ENCODE data around the gene SLC23A2.

The SLC23A2 gene

GRCh38 chr20:4821590-4821989 is 179.7 kb downstream of the SLC23A2 start:
- H3K27me3 ChIP-seq (ENCODE audit: insufficient read depth, low read length) = peaks cover 18% of the 10 kb centered on the region
- peak overlapping the region; percentile 90 for H3K4me3 ChIP-seq (ENCODE audit: low read length)
- peaks cover 17% of the 10 kb centered on the region for H3K4me1 ChIP-seq (ENCODE audit: insufficient read depth, low read length)
- H3K36me3 ChIP-seq (ENCODE audit: insufficient read depth, low read length) = no peaks in the 10 kb centered on the region
- WGBS = 89% methylated on average over 5 of the region's 5 CpGs
- H3K9ac ChIP-seq (ENCODE audit: low read depth, low read length) = no peak overlapping the region
- no peaks in the 10 kb centered on the region for H3K9me3 ChIP-seq (ENCODE audit: insufficient read depth, low read depth, low read length)
- no peak overlapping the region for H3K27ac ChIP-seq (ENCODE audit: low read depth, low read length)

DNA sequence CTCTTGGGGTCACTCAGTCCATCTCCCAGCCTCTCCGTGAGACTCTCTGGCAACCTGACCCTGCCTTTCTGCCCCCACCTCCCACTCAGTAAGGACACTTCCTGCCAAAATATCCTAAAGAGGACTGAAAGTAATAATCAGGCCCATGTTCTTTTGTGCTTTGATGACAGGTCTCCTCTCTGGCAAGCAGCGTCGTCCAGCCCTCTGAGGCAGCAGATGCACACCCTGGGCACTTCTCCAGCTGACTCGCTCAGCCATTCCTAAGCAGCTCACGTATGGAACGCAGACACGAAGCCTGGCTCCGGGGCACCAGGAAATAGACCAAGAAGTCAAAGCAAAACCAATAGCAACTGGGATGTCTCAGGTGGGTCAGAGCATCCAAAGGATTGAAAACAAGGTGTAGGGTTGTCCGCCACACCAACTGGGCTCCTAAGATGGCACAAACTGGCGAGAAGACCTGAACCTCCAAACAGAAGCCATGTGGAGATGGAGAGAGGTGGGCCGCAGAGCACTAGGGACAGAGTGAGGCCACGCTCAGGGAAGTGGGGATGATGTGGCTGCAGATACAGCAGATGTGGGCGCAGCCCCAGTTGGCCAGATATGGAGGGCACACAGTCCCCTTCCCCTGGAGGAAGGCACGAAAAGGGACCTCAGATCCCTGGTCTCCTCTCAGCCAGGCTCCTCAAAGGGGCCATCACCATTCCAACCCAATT is 180.3 kb downstream of the SLC23A2 start:
- Histone ChIP-seq H3K36me3 (ENCODE audit: insufficient read depth, low read length) (no peaks in the 10 kb centered on the region), H3K9ac (ENCODE audit: low read depth, low read length) (no peak overlapping the region), H3K4me3 (ENCODE audit: low read length) (no peak overlapping the region), H3K9me3 (ENCODE audit: insufficient read depth, low read depth, low read length) (no peaks in the 10 kb centered on the region), H3K4me1 (ENCODE audit: insufficient read depth, low read length) (peaks cover 17% of the 10 kb centered on the region), H3K27me3 (ENCODE audit: insufficient read depth, low read length) (peaks cover 18% of the 10 kb centered on the region), H3K27ac (ENCODE audit: low read depth, low read length) (no peak overlapping the region)
- WGBS = 94% methylated on average over 14 of the region's 14 CpGs

- Histone ChIP-seq H3K9me3 (ENCODE audit: insufficient read depth, low read depth, low read length) (no peaks in the 10 kb centered on the region), H3K4me1 (ENCODE audit: insufficient read depth, low read length) (peaks cover 17% of the 10 kb centered on the region), H3K27me3 (ENCODE audit: insufficient read depth, low read length) (peaks cover 18% of the 10 kb centered on the region), H3K9ac (ENCODE audit: low read depth, low read length) (no peak overlapping the region), H3K4me3 (ENCODE audit: low read length) (no peak overlapping the region), H3K36me3 (ENCODE audit: insufficient read depth, low read length) (no peaks in the 10 kb centered on the region), H3K27ac (ENCODE audit: low read depth, low read length) (no peak overlapping the region)
- 94% methylated on average over 4 of the region's 4 CpGs for WGBS
Measured at GRCh38 chr20:4819901-4820300, 181.4 kb downstream of the SLC23A2 start.

DNA sequence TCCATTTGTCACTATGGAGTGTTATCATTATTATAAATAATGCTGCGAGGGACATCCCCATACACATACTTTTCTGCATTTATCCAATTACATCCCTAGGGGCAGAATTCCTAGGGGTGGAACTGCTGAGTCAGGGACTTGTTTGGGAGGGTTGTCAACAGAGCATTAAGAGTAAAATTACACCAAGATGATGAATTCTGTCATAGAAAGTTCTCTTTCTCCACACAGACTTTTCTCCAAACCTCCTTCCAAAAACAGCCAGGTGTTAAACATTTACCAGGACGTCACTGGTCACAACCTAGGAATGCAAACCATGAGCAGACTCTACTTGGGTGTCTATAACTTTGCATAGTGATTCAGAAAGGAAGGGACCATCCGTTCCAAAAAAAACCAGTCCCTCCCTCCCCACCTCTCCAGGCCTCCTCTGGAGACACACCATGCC is 184.1 kb downstream of the SLC23A2 start:
- Histone ChIP-seq H3K4me3 (ENCODE audit: low read length) (no peak overlapping the region), H3K27me3 (ENCODE audit: insufficient read depth, low read length) (peaks cover 16% of the 10 kb centered on the region), H3K9me3 (ENCODE audit: insufficient read depth, low read depth, low read length) (no peaks in the 10 kb centered on the region), H3K4me1 (ENCODE audit: insufficient read depth, low read length) (peaks cover 15% of the 10 kb centered on the region), H3K9ac (ENCODE audit: low read depth, low read length) (no peak overlapping the region), H3K27ac (ENCODE audit: low read depth, low read length) (no peak overlapping the region), H3K36me3 (ENCODE audit: insufficient read depth, low read length) (no peaks in the 10 kb centered on the region)
- 82% methylated on average over 2 of the region's 3 CpGs for WGBS

DNA sequence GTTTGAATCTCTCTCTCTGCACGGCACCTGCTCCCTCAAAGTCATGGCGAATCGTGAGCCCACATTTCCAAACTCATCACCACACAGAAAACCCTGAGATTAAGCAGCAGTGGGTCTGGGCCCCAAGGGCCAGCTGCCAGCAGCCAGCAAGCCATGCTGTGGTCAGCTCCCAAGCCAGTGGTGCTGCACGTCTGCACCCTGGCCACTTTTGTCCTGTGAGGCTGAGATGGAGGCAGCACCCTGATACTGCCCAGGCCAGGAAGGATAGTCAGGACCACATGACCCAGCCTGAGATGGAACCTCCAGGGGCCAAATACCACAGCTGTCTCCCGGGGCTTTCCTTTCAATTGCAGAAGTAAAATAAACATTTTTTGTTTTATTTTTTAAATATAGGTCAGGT is 185.7 kb downstream of the SLC23A2 start:
- Histone ChIP-seq H3K36me3 (ENCODE audit: insufficient read depth, low read length) (no peaks in the 10 kb centered on the region), H3K27me3 (ENCODE audit: insufficient read depth, low read length) (no peaks in the 10 kb centered on the region), H3K9me3 (ENCODE audit: insufficient read depth, low read depth, low read length) (no peaks in the 10 kb centered on the region), H3K27ac (ENCODE audit: low read depth, low read length) (no peak overlapping the region), H3K4me1 (ENCODE audit: insufficient read depth, low read length) (peaks cover 9% of the 10 kb centered on the region), H3K9ac (ENCODE audit: low read depth, low read length) (no peak overlapping the region), H3K4me3 (ENCODE audit: low read length) (no peak overlapping the region)
- 90% methylated on average over 5 of the region's 5 CpGs for WGBS

GRCh38 chr20:4814696-4815252 is 186.5 kb downstream of the SLC23A2 start:
- Histone ChIP-seq H3K4me3 (ENCODE audit: low read length) (no peak overlapping the region), H3K27me3 (ENCODE audit: insufficient read depth, low read length) (no peaks in the 10 kb centered on the region), H3K4me1 (ENCODE audit: insufficient read depth, low read length) (peaks cover 9% of the 10 kb centered on the region), H3K27ac (ENCODE audit: low read depth, low read length) (no peak overlapping the region), H3K9ac (ENCODE audit: low read depth, low read length) (no peak overlapping the region), H3K36me3 (ENCODE audit: insufficient read depth, low read length) (no peaks in the 10 kb centered on the region), H3K9me3 (ENCODE audit: insufficient read depth, low read depth, low read length) (no peaks in the 10 kb centered on the region)
- 87% methylated on average over 20 of the region's 20 CpGs for WGBS

- Histone ChIP-seq H3K27ac (ENCODE audit: low read depth, low read length) (no peak overlapping the region), H3K27me3 (ENCODE audit: insufficient read depth, low read length) (no peaks in the 10 kb centered on the region), H3K4me1 (ENCODE audit: insufficient read depth, low read length) (peaks cover 9% of the 10 kb centered on the region), H3K9me3 (ENCODE audit: insufficient read depth, low read depth, low read length) (no peaks in the 10 kb centered on the region), H3K36me3 (ENCODE audit: insufficient read depth, low read length) (no peaks in the 10 kb centered on the region), H3K9ac (ENCODE audit: low read depth, low read length) (no peak overlapping the region), H3K4me3 (ENCODE audit: low read length) (no peak overlapping the region)
- WGBS = 77% methylated on average over 13 of the region's 13 CpGs
Measured at GRCh38 chr20:4813863-4814695, 187.2 kb downstream of the SLC23A2 start.

DNA sequence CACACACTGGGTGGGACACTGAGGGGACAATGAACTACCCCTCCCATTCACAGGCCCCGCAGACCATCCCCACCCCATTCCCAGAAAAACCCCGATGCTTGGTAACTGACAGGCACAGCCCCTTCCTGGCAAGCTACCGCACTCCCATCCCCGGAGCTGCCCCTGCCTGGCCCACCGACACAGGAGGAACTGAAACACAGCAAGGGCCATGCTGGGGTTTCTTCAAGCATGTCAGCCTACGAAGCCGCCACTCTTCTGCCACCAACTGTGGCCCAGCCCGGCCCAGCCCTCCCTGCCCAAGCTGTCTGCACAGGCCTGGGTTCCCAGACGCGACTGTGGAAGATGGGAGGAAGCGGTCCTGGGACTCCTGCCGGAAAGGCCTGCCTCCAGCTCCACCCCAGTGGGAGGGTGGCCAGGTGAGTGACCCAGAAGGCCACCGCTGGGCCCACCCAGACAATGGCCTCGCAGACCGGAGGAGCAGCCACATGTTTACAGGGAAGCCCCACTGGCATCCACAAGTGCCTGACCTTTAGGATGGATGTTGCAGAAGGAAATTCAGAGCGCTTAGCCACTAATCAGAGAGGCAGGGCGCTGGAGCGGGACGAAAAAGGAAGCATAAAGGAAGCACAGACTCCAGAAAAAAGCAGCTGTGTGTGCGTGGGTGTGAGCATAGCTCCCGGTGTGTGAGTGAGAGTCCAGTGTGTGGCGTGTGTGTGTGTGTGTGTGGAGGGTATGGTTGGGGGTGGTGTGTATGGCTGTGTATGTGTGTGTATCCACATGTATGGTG is 188.0 kb downstream of the SLC23A2 start:
- H3K36me3 ChIP-seq (ENCODE audit: insufficient read depth, low read length) = no peaks in the 10 kb centered on the region
- no peak overlapping the region for H3K9ac ChIP-seq (ENCODE audit: low read depth, low read length)
- no peaks in the 10 kb centered on the region for H3K27me3 ChIP-seq (ENCODE audit: insufficient read depth, low read length)
- H3K4me3 ChIP-seq (ENCODE audit: low read length) = no peak overlapping the region
- H3K4me1 ChIP-seq (ENCODE audit: insufficient read depth, low read length) = peaks cover 9% of the 10 kb centered on the region
- H3K9me3 ChIP-seq (ENCODE audit: insufficient read depth, low read depth, low read length) = no peaks in the 10 kb centered on the region
- no peak overlapping the region for H3K27ac ChIP-seq (ENCODE audit: low read depth, low read length)
- WGBS = 91% methylated on average over 22 of the region's 22 CpGs

- no peaks in the 10 kb centered on the region for H3K9me3 ChIP-seq (ENCODE audit: insufficient read depth, low read depth, low read length)
- H3K4me3 ChIP-seq (ENCODE audit: low read length) = no peak overlapping the region
- H3K27me3 ChIP-seq (ENCODE audit: insufficient read depth, low read length) = no peaks in the 10 kb centered on the region
- H3K4me1 ChIP-seq (ENCODE audit: insufficient read depth, low read length) = peaks cover 9% of the 10 kb centered on the region
- WGBS = 85% methylated on average over 7 of the region's 7 CpGs
- no peak overlapping the region for H3K27ac ChIP-seq (ENCODE audit: low read depth, low read length)
- H3K9ac ChIP-seq (ENCODE audit: low read depth, low read length) = no peak overlapping the region
- H3K36me3 ChIP-seq (ENCODE audit: insufficient read depth, low read length) = no peaks in the 10 kb centered on the region
Measured at GRCh38 chr20:4812641-4813075, 188.7 kb downstream of the SLC23A2 start.

GRCh38 chr20:4812216-4812615 is 189.1 kb downstream of the SLC23A2 start:
- H3K4me3 ChIP-seq (ENCODE audit: low read length) = no peak overlapping the region
- peaks cover 9% of the 10 kb centered on the region for H3K4me1 ChIP-seq (ENCODE audit: insufficient read depth, low read length)
- H3K27ac ChIP-seq (ENCODE audit: low read depth, low read length) = no peak overlapping the region
- WGBS = 93% methylated on average over 6 of the region's 6 CpGs
- no peaks in the 10 kb centered on the region for H3K36me3 ChIP-seq (ENCODE audit: insufficient read depth, low read length)
- H3K9me3 ChIP-seq (ENCODE audit: insufficient read depth, low read depth, low read length) = no peaks in the 10 kb centered on the region
- H3K9ac ChIP-seq (ENCODE audit: low read depth, low read length) = no peak overlapping the region
- H3K27me3 ChIP-seq (ENCODE audit: insufficient read depth, low read length) = no peaks in the 10 kb centered on the region

Data from HUES64 (cell line).